ENCODE measurements around the gene AUTS2.
A peak's percentile ranks its signal among the peaks of the same experiment; 100 is the strongest.

AUTS2 gene

DNA sequence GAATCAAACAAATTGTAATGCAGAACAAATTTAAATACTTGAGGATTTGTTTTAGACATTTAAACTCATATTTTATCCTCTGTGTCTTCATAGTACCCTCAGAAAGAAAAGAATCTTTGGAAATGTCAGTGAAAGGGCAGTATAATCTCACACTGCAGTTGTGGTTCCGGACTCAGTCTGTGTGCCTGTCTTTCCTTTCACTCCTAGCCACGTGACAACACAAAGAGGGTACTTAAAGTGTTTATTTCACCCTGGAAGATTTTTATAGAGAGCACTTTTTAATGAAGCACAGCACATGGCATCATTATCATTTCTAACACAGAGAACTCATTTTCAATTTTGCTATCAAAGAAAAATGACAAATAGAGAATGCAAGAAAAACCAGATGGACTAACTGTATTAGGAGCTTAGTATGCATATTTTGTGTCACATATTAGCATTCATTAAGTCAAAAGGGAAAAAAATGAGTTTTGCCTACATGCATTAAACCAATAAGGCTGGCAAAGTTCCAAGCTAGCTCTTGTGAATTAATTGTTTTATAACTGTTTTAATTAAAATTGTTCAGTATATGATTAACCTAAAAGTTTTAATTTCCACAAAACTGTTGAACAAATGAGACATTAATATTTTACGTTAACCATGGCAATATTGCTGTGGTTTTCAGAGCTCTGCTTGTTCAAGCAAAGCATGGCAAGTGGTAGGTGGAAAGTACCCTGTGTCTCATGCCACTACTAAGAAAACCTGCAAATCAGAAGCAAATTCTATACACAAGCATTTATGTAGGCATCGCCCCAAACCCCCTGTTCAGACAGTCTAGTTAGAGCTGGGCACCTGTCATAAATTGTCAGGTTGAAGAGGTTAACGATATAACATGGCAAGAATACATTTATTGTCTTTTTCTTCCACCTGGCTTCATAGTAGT, 65.9 kb downstream of the AUTS2 start:
- ChIA-PET CTCF (no interaction called here), POLR2A (interaction anchor here (0.9 kb wide), 1 partner anchor 67 kb away, joined by 3 read pairs; no protein-coding TSS in a partner anchor)
- DNase-seq (ENCODE audit: extremely low spot score): no peak
- TF ChIP-seq FOXA1 (IDR thresholded peaks at IDR 0.05) (no peak), SP1 (IDR thresholded peaks at IDR 0.05) (no peak), FOXK2 (IDR thresholded peaks at IDR 0.05) (no peak), ARNT (IDR thresholded peaks at IDR 0.05) (no peak), LEF1 (IDR thresholded peaks at IDR 0.05; ENCODE audit: borderline replicate concordance) (no peak), PKNOX1 (IDR thresholded peaks at IDR 0.05) (no peak), L3MBTL2 (conservative IDR thresholded peaks at IDR 0.05) (no peak), SUZ12 (IDR thresholded peaks at IDR 0.05) (no peak), HDGF (IDR thresholded peaks at IDR 0.05; ENCODE audit: borderline replicate concordance) (no peak), FOXM1 (IDR thresholded peaks at IDR 0.05; ENCODE audit: borderline replicate concordance) (no peak)

GRCh38 chr7:69665369-69665768, 67.1 kb downstream of the AUTS2 start:
- ChIA-PET POLR2A (no interaction called here), CTCF (no interaction called here)
- DNase-seq (ENCODE audit: extremely low spot score): no peak
- no peak for TF ChIP-seq ELF4 (IDR thresholded peaks at IDR 0.05)

GRCh38 chr7:69668339-69668870, 70.1 kb downstream of the AUTS2 start:
- CTCF ChIA-PET: no interaction called here
- no peak for TF ChIP-seq LEF1 (IDR thresholded peaks at IDR 0.05; ENCODE audit: borderline replicate concordance)
- 0 out of 2 replicates have a peak, but pooled peaks have one; percentile 28 for TF ChIP-seq PKNOX1 (IDR thresholded peaks at IDR 0.05)
- POLR2A ChIA-PET: no interaction called here
- DNase-seq (ENCODE audit: extremely low spot score): no peak

GRCh38 chr7:69670701-69671100, 72.4 kb downstream of the AUTS2 start:
- no peak for DNase-seq (ENCODE audit: extremely low spot score)
- ChIA-PET POLR2A (no interaction called here), CTCF (no interaction called here)
- TF ChIP-seq BHLHE40 (IDR thresholded peaks at IDR 0.05; ENCODE audit: borderline replicate concordance) (no peak), ARNT (IDR thresholded peaks at IDR 0.05) (no peak), ZNF384 (IDR thresholded peaks at IDR 0.05) (no peak), HDGF (IDR thresholded peaks at IDR 0.05; ENCODE audit: borderline replicate concordance) (no peak), LEF1 (IDR thresholded peaks at IDR 0.05; ENCODE audit: borderline replicate concordance) (no peak), FOXM1 (IDR thresholded peaks at IDR 0.05; ENCODE audit: borderline replicate concordance) (no peak), FOXA1 (IDR thresholded peaks at IDR 0.05) (no peak), SUZ12 (IDR thresholded peaks at IDR 0.05) (no peak), SP1 (IDR thresholded peaks at IDR 0.05) (no peak), ELF4 (IDR thresholded peaks at IDR 0.05) (no peak)

GRCh38 chr7:69673074-69673473, 74.8 kb downstream of the AUTS2 start:
- DNase-seq (ENCODE audit: extremely low spot score): no peak

DNA sequence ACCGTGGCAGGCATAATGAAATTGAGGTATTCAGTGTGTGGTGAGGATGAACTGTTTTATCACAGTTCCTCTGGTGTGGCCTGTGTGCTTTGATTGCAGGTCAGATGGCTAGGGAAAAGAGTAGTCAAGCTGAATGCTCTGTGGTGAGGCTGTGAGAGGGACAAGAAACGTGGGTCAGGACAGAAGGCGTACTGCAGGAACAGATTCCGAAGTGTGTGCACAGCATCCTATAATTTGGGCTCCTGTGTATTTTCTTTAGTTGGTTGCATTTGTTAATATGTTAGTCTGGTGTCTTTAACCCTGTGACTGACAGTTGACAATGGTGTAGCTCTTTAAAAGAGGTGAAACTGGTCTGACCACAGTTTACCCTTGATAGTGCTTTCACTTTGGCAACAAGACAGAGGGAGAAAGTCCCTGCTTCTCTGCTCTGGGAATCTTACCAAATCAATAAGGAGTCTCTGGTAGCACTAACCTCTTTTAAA, 76.5 kb downstream of the AUTS2 start:
- TF ChIP-seq SP1 (IDR thresholded peaks at IDR 0.05) (no peak), ELF4 (IDR thresholded peaks at IDR 0.05) (no peak), NFRKB (IDR thresholded peaks at IDR 0.05) (no peak), FOXM1 (IDR thresholded peaks at IDR 0.05; ENCODE audit: borderline replicate concordance) (no peak)
- POLR2A ChIA-PET: no interaction called here
- CTCF ChIA-PET: no interaction called here
- no peak for DNase-seq (ENCODE audit: extremely low spot score)

More at GRCh38 chr7:69673074-69673473, 74.8 kb downstream of the AUTS2 start:
- POLR2A ChIA-PET: no interaction called here
- no peak for TF ChIP-seq BHLHE40 (IDR thresholded peaks at IDR 0.05; ENCODE audit: borderline replicate concordance)
- TF ChIP-seq FOXA1 (IDR thresholded peaks at IDR 0.05): no peak
- TF ChIP-seq FOXM1 (IDR thresholded peaks at IDR 0.05; ENCODE audit: borderline replicate concordance): no peak
- no peak for TF ChIP-seq ARNT (IDR thresholded peaks at IDR 0.05)
- no peak for TF ChIP-seq L3MBTL2 (conservative IDR thresholded peaks at IDR 0.05)
- no peak for TF ChIP-seq CTBP1 (IDR thresholded peaks at IDR 0.05; ENCODE audit: borderline replicate concordance)
- TF ChIP-seq TARDBP (IDR thresholded peaks at IDR 0.05): no peak
- no peak for TF ChIP-seq NFRKB (IDR thresholded peaks at IDR 0.05)
- no peak for TF ChIP-seq PKNOX1 (IDR thresholded peaks at IDR 0.05)
- no peak for TF ChIP-seq HDGF (IDR thresholded peaks at IDR 0.05; ENCODE audit: borderline replicate concordance)
- TF ChIP-seq ELF4 (IDR thresholded peaks at IDR 0.05): no peak
- no peak for TF ChIP-seq SUZ12 (IDR thresholded peaks at IDR 0.05)
- no peak for TF ChIP-seq ZNF384 (IDR thresholded peaks at IDR 0.05)
- TF ChIP-seq SP1 (IDR thresholded peaks at IDR 0.05): no peak
- no peak for TF ChIP-seq LEF1 (IDR thresholded peaks at IDR 0.05; ENCODE audit: borderline replicate concordance)
- no peak for TF ChIP-seq FOXK2 (IDR thresholded peaks at IDR 0.05)
- CTCF ChIA-PET: no interaction called here
